ENCODE data around the gene TMEM212.

TMEM212 gene

GRCh38 chr3:171862392-171862791, 19.2 kb downstream of the TMEM212 start:
- CTCF ChIA-PET, result no interaction called here
- DNase-seq (ENCODE audit: low spot score), result no peak
- POLR2A ChIA-PET (ENCODE audit: low non-redundant PET), result no interaction called here
- no peak for TF ChIP-seq CTCF (conservative IDR thresholded peaks at IDR 0.05; ENCODE audit: low read depth)
- H3K27ac ChIP-seq, result no peak overlapping the region

GRCh38 chr3:171862993-171863521, 19.9 kb downstream of the TMEM212 start:
- ChIA-PET CTCF (no interaction called here), POLR2A (ENCODE audit: low non-redundant PET) (no interaction called here)
- no peak overlapping the region for H3K27ac ChIP-seq
- no peak for TF ChIP-seq CTCF (conservative IDR thresholded peaks at IDR 0.05; ENCODE audit: low read depth)
- no peak for DNase-seq (ENCODE audit: low spot score)

GRCh38 chr3:171863920-171864319, 20.8 kb downstream of the TMEM212 start:
- no peak overlapping the region for H3K27ac ChIP-seq
- DNase-seq (ENCODE audit: low spot score), result no peak
- ChIA-PET CTCF (no interaction called here), POLR2A (ENCODE audit: low non-redundant PET) (no interaction called here)
- TF ChIP-seq CTCF (conservative IDR thresholded peaks at IDR 0.05; ENCODE audit: low read depth), result no peak

GRCh38 chr3:171865191-171865865, 22.2 kb downstream of the TMEM212 start:
- ChIA-PET CTCF (interaction anchor here (0.6 kb wide), 2 partner anchors 28 to 543 kb away, joined by 3 to 5 read pairs; no protein-coding TSS in a partner anchor), POLR2A (ENCODE audit: low non-redundant PET) (no interaction called here)
- no peak overlapping the region for H3K27ac ChIP-seq

GRCh38 chr3:171867981-171868380, 24.8 kb downstream of the TMEM212 start:
- ChIA-PET POLR2A (ENCODE audit: low non-redundant PET) (no interaction called here), CTCF (interaction anchor here (0.5 kb wide), 1 partner anchor 573 kb away, joined by 3 read pairs; no protein-coding TSS in a partner anchor)
- H3K27ac ChIP-seq, result no peak overlapping the region
- DNase-seq (ENCODE audit: low spot score), result no peak
- TF ChIP-seq CTCF (conservative IDR thresholded peaks at IDR 0.05; ENCODE audit: low read depth), result peak; percentile 16; the same call in 1 of the 2 replicates

More at GRCh38 chr3:171865191-171865865, 22.2 kb downstream of the TMEM212 start:
- DNase-seq (ENCODE audit: low spot score), result no peak
- TF ChIP-seq CTCF (conservative IDR thresholded peaks at IDR 0.05; ENCODE audit: low read depth), result no peak

GRCh38 chr3:171871392-171872274, 28.5 kb downstream of the TMEM212 start:
- no peak for TF ChIP-seq CTCF (conservative IDR thresholded peaks at IDR 0.05; ENCODE audit: low read depth)
- DNase-seq (ENCODE audit: low spot score), result no peak
- POLR2A ChIA-PET (ENCODE audit: low non-redundant PET), result no interaction called here
- CTCF ChIA-PET, result no interaction called here
- H3K27ac ChIP-seq, result no peak overlapping the region

Measured in RWPE1 (cell line).